K562 (cell line): ENCODE results near the gene VPS35L. TPM values are rescaled to one million over a fixed set of nuclear protein-coding genes. Genes with fewer than 3 reads are reported as not detected.

Experiments used
- ATAC-seq: fragments of 200-7000 bp; cut with Tn5 transposase; 3 replicates; pipeline ENCODE4 v1.9.1; 2020; ENCODE audit warnings: moderate library complexity
- BruUV-seq: library from RNA; stranded (reverse); fragments of 400-500 nt; replicated peaks from 2 replicates; lab custom pipeline; 2021; lab: Mats Ljungman, UMichigan
- CTCF ChIA-PET: fragments of 300-600 bp; formaldehyde crosslinking; extraction: SDS; loops from one replicate; lab custom pipeline; 2021; ENCODE audit warnings: low intra/inter-chr PET ratio; lab: Yijun Ruan, JAX
- POLR2A ChIA-PET: fragments of 300-600, 350-650 bp; sonication (Branson Sonifier 250); formaldehyde crosslinking; extraction: SDS; loops from one replicate; lab custom pipeline; 2021; ENCODE audit warnings: antibody characterized with exemption, inconsistent platforms; lab: Yijun Ruan, JAX
- DNase-seq, 4 experiments: peaks; one replicate each; pipeline versions ENCODE4 v3.0.0 to v3.0.0-alpha.2; 2011 to 2018; ENCODE audit warnings: low spot score in 3 of 4, mixed read lengths in 3 of 4; ENCODE audit errors: extremely low read depth in 1 of 4
- FAIRE-seq: peaks from 2 replicates; lab custom pipeline; 2011; peaks lifted over from hg19 to GRCh38; lab: Jason Lieb, UNC
- H2AFZ ChIP-seq: 2 replicates; pipeline ENCODE4 v1.6.0; 2011; ENCODE audit warnings: low read depth, low read length, control low read depth, inconsistent platforms
- H3K27ac ChIP-seq: fragments of 200-600 bp; 3 replicates; pipeline ENCODE4 v1.8.0; 2011; ENCODE audit warnings: low read depth, mild to moderate bottlenecking, control low read depth, inconsistent platforms, low read length, moderate library complexity, mixed read lengths; ENCODE audit errors: extremely low read depth
- H3K27me3 ChIP-seq, 2 experiments: fragments of 300-600 bp in 1 of 2; 2 replicates in 1 of 2; 3 replicates in 1 of 2; pipeline versions ENCODE4 v1.6.0 to v1.8.0; 2011; ENCODE audit warnings: inconsistent platforms in 2 of 2, low read length in 2 of 2, mild to moderate bottlenecking in 1 of 2, mixed read lengths in 1 of 2, moderate library complexity in 1 of 2; ENCODE audit not compliant: control insufficient read depth in 2 of 2, insufficient read depth in 2 of 2
- H3K36me3 ChIP-seq: fragments of 300-600 bp; 3 replicates; pipeline ENCODE4 v1.8.0; 2011; ENCODE audit warnings: mild to moderate bottlenecking, low read length, inconsistent platforms; ENCODE audit not compliant: control insufficient read depth, insufficient read depth
- H3K4me1 ChIP-seq, 2 experiments: fragments of 200-600 bp in 1 of 2; replicated peaks in 1 of 2; 2 replicates in 1 of 2; 3 replicates in 1 of 2; pipeline versions ENCODE4 v1.5.1 to v1.8.0; 2011; ENCODE audit warnings: inconsistent platforms in 2 of 2, low read length in 2 of 2, mild to moderate bottlenecking in 1 of 2, mixed read lengths in 1 of 2, moderate library complexity in 1 of 2; ENCODE audit not compliant: control insufficient read depth in 2 of 2, insufficient read depth in 2 of 2
- H3K4me2 ChIP-seq: 2 replicates; pipeline ENCODE4 v1.6.1; 2011; ENCODE audit warnings: low read length, control low read depth, inconsistent platforms, mixed read lengths; ENCODE audit not compliant: insufficient read depth
- H3K4me3 ChIP-seq: fragments of 200-600 bp; sonication (generic), shearing (Covaris generic); 2 replicates; pipeline ENCODE4 v1.5.1; 2016; ENCODE audit warnings: control low read depth, inconsistent platforms
- H3K79me2 ChIP-seq: fragments of 200-600 bp; 3 replicates; pipeline ENCODE4 v1.8.0; 2011; ENCODE audit warnings: low read length, inconsistent platforms; ENCODE audit not compliant: control insufficient read depth, insufficient read depth
- H3K9ac ChIP-seq, 2 experiments: 2 replicates each; pipeline versions ENCODE4 v1.6.0 to v1.6.1; 2011; ENCODE audit warnings: low read depth in 2 of 2, low read length in 2 of 2, control low read depth in 1 of 2, inconsistent platforms in 1 of 2, mild to moderate bottlenecking in 1 of 2, mixed read lengths in 1 of 2; ENCODE audit not compliant: insufficient read depth in 1 of 2
- H3K9me1 ChIP-seq: one replicate; pipeline ENCODE4 v1.6.0; 2011; ENCODE audit warnings: inconsistent platforms, mild to moderate bottlenecking, low read length, moderate library complexity; ENCODE audit not compliant: control insufficient read depth, insufficient read depth
- H3K9me3 ChIP-seq: replicated peaks from 2 replicates; pipeline ENCODE4 v1.5.1; 2011; ENCODE audit warnings: low read depth, low read length, inconsistent platforms; ENCODE audit not compliant: control insufficient read depth, insufficient read depth
- H4K20me1 ChIP-seq: replicated peaks from 2 replicates; pipeline ENCODE4 v1.6.1; 2011; ENCODE audit warnings: low read length, inconsistent platforms, mixed read lengths; ENCODE audit not compliant: control insufficient read depth, insufficient read depth
- BRF2 ChIP-seq: IDR thresholded peaks from 3 replicates; pipeline ENCODE4 v1.6.1; 2011; ENCODE audit warnings: borderline replicate concordance, mild to moderate bottlenecking; ENCODE audit not compliant: insufficient read length, insufficient read depth
- CREB3 ChIP-seq: fragments of 450-650 bp; conservative IDR thresholded peaks from 2 replicates; pipeline ENCODE4 v1.6.1; 2016; ENCODE audit warnings: missing genetic modification characterization, low read depth, mild to moderate bottlenecking, missing compliant biosample characterization, moderate library complexity
- KAT7 ChIP-seq: sonication (generic); formaldehyde crosslinking; IDR thresholded peaks from 2 replicates; pipeline ENCODE4 v1.8.0; 2022; ENCODE audit warnings: missing genetic modification reagents, mild to moderate bottlenecking, borderline replicate concordance
- L3MBTL2 ChIP-seq: fragments of 450-650 bp; IDR thresholded peaks from 2 replicates; pipeline ENCODE4 v1.6.1; 2016; ENCODE audit warnings: mild to moderate bottlenecking, moderate library complexity
- RBM17 ChIP-seq: fragments of 200-400 bp; formaldehyde crosslinking; IDR thresholded peaks from 2 replicates; pipeline ENCODE4 v1.6.1; 2017; ENCODE audit warnings: low read depth, mild to moderate bottlenecking, low read length, borderline replicate concordance
- TRIM24 ChIP-seq, 2 experiments: fragments of 450-650 bp; IDR thresholded peaks; 2 replicates each; pipeline ENCODE4 v1.6.1; 2016
- TSC22D4 ChIP-seq: fragments of 450-650 bp; IDR thresholded peaks from 2 replicates; pipeline ENCODE4 v1.6.1; 2016; ENCODE audit warnings: missing genetic modification characterization, missing biosample characterization, control low read depth
- UBTF ChIP-seq, 2 experiments: IDR thresholded peaks; 2 replicates each; pipeline ENCODE4 v1.6.1; 2012; ENCODE audit warnings: improper control_type of control experiment in 2 of 2, low read depth in 2 of 2, low read length in 2 of 2, borderline replicate concordance in 1 of 2
- ZNF24 ChIP-seq: fragments of 450-650 bp; IDR thresholded peaks from 2 replicates; pipeline ENCODE4 v1.6.1; 2016
- ZNF408 ChIP-seq: fragments of 250-450 bp; sonication (Bioruptor Pico); IDR thresholded peaks from 2 replicates; pipeline ENCODE4 v1.4.0; 2020; ENCODE audit warnings: low read depth, mild to moderate bottlenecking, moderate library complexity
- WGBS: fragments of 100-300 bp; shearing (Covaris generic); methylation state at CpG from one replicate; pipeline ENCODE4 v1.1.6; 2016; ENCODE audit warnings: low coverage, mixed read lengths; ENCODE audit not compliant: insufficient coverage; ENCODE audit errors: missing lambda C conversion rate; 5-methylcytosine and 5-hydroxymethylcytosine counted together
- in situ Hi-C: fragments of 300-500 bp; cut with MboI; formaldehyde crosslinking; loops from 4 replicates; pipeline ENCODE4 v1.15.0; 2018; ENCODE audit warnings: inconsistent platforms, mixed read lengths
- intact Hi-C: fragments of 100-400 bp; cut with micrococcal nuclease; formaldehyde crosslinking; loops from 2 replicates; pipeline ENCODE4 v1.14.2; 2022
- polyA plus RNA-seq, 8 experiments: library from polyadenylated mRNA; depleted of rRNA in 4 of 8; stranded (reverse) in 5 of 8; unstranded in 3 of 8; fragments of >200 nt; fragmentation: Nextera tagmentation in 2 of 8; fragmentation: Illumina TruSeq in 1 of 8; extraction: Ambion mirVana in 2 of 8; extraction: Trizol in 1 of 8; gene quantifications; 2 replicates each; pipeline versions ENCODE4 v1.2.1 to v1.2.3, GENCODE V29; 2011 to 2014; ENCODE audit warnings: inconsistent platforms in 1 of 8, missing spikeins in 1 of 8
- total RNA-seq, 7 experiments: library from RNA; depleted of rRNA in 6 of 7; stranded (reverse); fragments of >200 nt in 6 of 7; fragmentation: Illumina TruSeq in 2 of 7; extraction: Trizol in 2 of 7; gene quantifications; 2 replicates each; pipeline versions ENCODE4 v1.2.1 to v1.2.3, GENCODE V29; 2011 to 2021; ENCODE audit warnings: low replicate concordance in 1 of 7

VPS35L gene
- total and polyA plus RNA-seq, 9 of the 15 experiments (the other 6 are each of a cell fraction or from before 2014, with no cell fraction given) = 10.2 to 30.4 (median 20.1) TPM

GRCh38 chr16:19522397-19522732, 33.1 kb upstream of the VPS35L start:
- Histone ChIP-seq H2AFZ (peak overlapping the region; percentile 72), H3K4me1 (peaks cover 27 to 44% of the 10 kb centered on the region in 2 experiments; a peak in 4 of 5 replicates), H3K4me3 (no peak overlapping the region), H3K27me3 (no peaks in the 10 kb centered on the region), H3K79me2 (peaks cover 63% of the 10 kb centered on the region), H3K9me3 (no peaks in the 10 kb centered on the region), H4K20me1 (no peaks in the 10 kb centered on the region), H3K27ac (no peak overlapping the region), H3K36me3 (peaks cover 9% of the 10 kb centered on the region; the same call in 2 of the 3 replicates), H3K4me2 (peak overlapping the region; percentile 86), H3K9me1 (no peaks in the 10 kb centered on the region), H3K9ac (no peak overlapping the region)
- in situ Hi-C loops (no loop called here), intact Hi-C loops (loop anchor here (5.0 to 10.0 kb wide), 2 partner anchors 128 to 1150 kb away; no protein-coding TSS in a partner anchor)
- BruUV-seq = no TSS peak
- no peak for DNase-seq
- 12% methylated on average over 5 of the region's 5 CpGs for WGBS
- POLR2A ChIA-PET = no interaction called here
- ATAC-seq = no peak
- no peak for TF ChIP-seq RBM17
- TF ChIP-seq BRF2 = no peak
- no peak for TF ChIP-seq TRIM24 (IDR thresholded peaks at IDR 0.05)
- FAIRE-seq = no peak
- CTCF ChIA-PET = no interaction called here

- Histone ChIP-seq H3K4me2 (no peak overlapping the region), H3K4me1 (peaks cover 27 to 40% of the 10 kb centered on the region in 2 experiments; a peak in 4 of 5 replicates), H3K9ac (no peak overlapping the region), H3K79me2 (peaks cover 62% of the 10 kb centered on the region), H2AFZ (peak overlapping the region; percentile 72), H3K27ac (no peak overlapping the region), H3K4me3 (no peak overlapping the region), H3K9me1 (no peaks in the 10 kb centered on the region), H3K27me3 (no peaks in the 10 kb centered on the region), H3K9me3 (no peaks in the 10 kb centered on the region), H3K36me3 (peaks cover 9% of the 10 kb centered on the region; the same call in 2 of the 3 replicates), H4K20me1 (no peaks in the 10 kb centered on the region)
- ChIA-PET POLR2A (no interaction called here), CTCF (no interaction called here)
- DNase-seq = no peak
- in situ Hi-C loops (no loop called here), intact Hi-C loops (loop anchor here (5.0 to 10.0 kb wide), 2 partner anchors 128 to 1150 kb away; no protein-coding TSS in a partner anchor)
- no peak for ATAC-seq
- FAIRE-seq = no peak
- 72% methylated on average over 2 of the region's 2 CpGs for WGBS
- BruUV-seq = no TSS peak
- TF ChIP-seq L3MBTL2 (no peak), TSC22D4 (tag) (no peak), KAT7 (no peak), ZNF24 (no peak), UBTF (IDR thresholded peaks at IDR 0.05; ENCODE audit: borderline replicate concordance in 1 of 2, low read depth in 2 of 2, low read length in 2 of 2) (no peak), CREB3 (tag) (no peak), ZNF408 (no peak)
Measured at GRCh38 chr16:19522760-19523159, 32.7 kb upstream of the VPS35L start.
